H1 (cell line): ENCODE results near the gene DLST. TPM values are rescaled to one million over a fixed set of nuclear protein-coding genes. Genes with fewer than 3 reads are reported as not detected.

Experiments used
- CTCF ChIA-PET: fragments of 300-600 bp; sonication (Branson Sonifier 250); formaldehyde crosslinking; loops from one replicate; lab custom pipeline; 2021; ENCODE audit not compliant: partially characterized antibody; lab: Charles Lee
- POLR2A ChIA-PET: fragments of 300-600 bp; sonication (Branson Sonifier 250); formaldehyde crosslinking; loops from one replicate; lab custom pipeline; 2021; ENCODE audit warnings: inconsistent platforms; ENCODE audit not compliant: partially characterized antibody; lab: Charles Lee
- DNase-seq, 2 experiments: peaks; one replicate each; pipeline versions ENCODE4 v3.0.0 to v3.0.0-alpha.2; 2010 to 2022; ENCODE audit warnings: low spot score in 2 of 2, low read depth in 1 of 2, mixed read lengths in 1 of 2
- FAIRE-seq: peaks from 2 replicates; lab custom pipeline; 2011; peaks lifted over from hg19 to GRCh38; lab: Jason Lieb, UNC
- H2AFZ ChIP-seq: 2 replicates; pipeline ENCODE4 v1.8.1; 2012; ENCODE audit warnings: low read length, inconsistent platforms
- H2AK5ac ChIP-seq: 2 replicates; pipeline ENCODE4 v1.6.1; 2013; ENCODE audit warnings: low read depth, low read length
- H2BK120ac ChIP-seq: replicated peaks from 2 replicates; pipeline ENCODE3; 2013; ENCODE audit warnings: low read depth, low read length, inconsistent platforms
- H2BK12ac ChIP-seq: 2 replicates; pipeline ENCODE4 v1.6.1; 2013; ENCODE audit warnings: low read depth, low read length
- H2BK15ac ChIP-seq: 2 replicates; pipeline ENCODE4 v1.6.1; 2013; ENCODE audit warnings: low read length
- H2BK20ac ChIP-seq: 2 replicates; pipeline ENCODE4 v1.6.1; 2013; ENCODE audit warnings: low read length
- H2BK5ac ChIP-seq: 2 replicates; pipeline ENCODE4 v1.6.1; 2013; ENCODE audit warnings: low read depth, low read length
- H3K14ac ChIP-seq: 2 replicates; pipeline ENCODE4 v1.6.1; 2013; ENCODE audit warnings: inconsistent platforms; ENCODE audit not compliant: insufficient read length
- H3K18ac ChIP-seq: 2 replicates; pipeline ENCODE4 v1.6.1; 2013; ENCODE audit warnings: low read length; ENCODE audit errors: extremely low read depth
- H3K23ac ChIP-seq: 2 replicates; pipeline ENCODE4 v1.6.1; 2013; ENCODE audit warnings: inconsistent platforms; ENCODE audit not compliant: insufficient read length
- H3K23me2 ChIP-seq: 2 replicates; pipeline ENCODE4 v1.6.1; 2013; ENCODE audit warnings: low read depth, low read length
- H3K27ac ChIP-seq: 2 replicates; pipeline ENCODE4 v1.6.1; 2011; ENCODE audit warnings: low read depth, low read length, inconsistent platforms
- H3K27me3 ChIP-seq, 4 experiments: replicated peaks in 1 of 4; 1 replicate in 1 of 4; 2 replicates in 3 of 4; pipeline versions ENCODE4 v1.6.1 to v1.8.1; 2011 to 2013; ENCODE audit warnings: low read length in 3 of 4, mild to moderate bottlenecking in 3 of 4, inconsistent platforms in 2 of 4, mixed read lengths in 2 of 4, moderate library complexity in 1 of 4; ENCODE audit not compliant: control insufficient read depth in 3 of 4, insufficient read depth in 3 of 4; ENCODE audit errors: extremely low read depth in 1 of 4
- H3K36me3 ChIP-seq, 4 experiments: 2 replicates each; pipeline versions ENCODE4 v1.6.1 to v1.8.1; 2011 to 2013; ENCODE audit warnings: mild to moderate bottlenecking in 4 of 4, low read length in 3 of 4, moderate library complexity in 2 of 4, control low read depth in 1 of 4, inconsistent platforms in 1 of 4; ENCODE audit not compliant: insufficient read depth in 4 of 4, control insufficient read depth in 2 of 4
- H3K4ac ChIP-seq: replicated peaks from 2 replicates; pipeline ENCODE3; 2013; ENCODE audit warnings: low read length, low read depth, mixed read lengths, inconsistent platforms; ENCODE audit not compliant: insufficient read length
- H3K4me1 ChIP-seq, 4 experiments: replicated peaks in 1 of 4; 1 replicate in 1 of 4; 2 replicates in 3 of 4; pipeline versions ENCODE4 v1.6.1 to v1.8.1; 2011 to 2013; ENCODE audit warnings: low read length in 3 of 4, inconsistent platforms in 2 of 4, mixed read lengths in 1 of 4; ENCODE audit not compliant: insufficient read depth in 4 of 4, control insufficient read depth in 3 of 4
- H3K4me2 ChIP-seq, 2 experiments: 2 replicates each; pipeline versions ENCODE4 v1.6.1 to v1.8.1; 2011 to 2013; ENCODE audit warnings: low read depth in 2 of 2, low read length in 2 of 2, control low read depth in 1 of 2, inconsistent platforms in 1 of 2, mild to moderate bottlenecking in 1 of 2; ENCODE audit not compliant: insufficient read depth in 1 of 2
- H3K4me3 ChIP-seq, 4 experiments: fragments of 200-600, 300-600 bp in 1 of 4; sonication (generic), shearing (Covaris generic), sonication (Bioruptor Twin) in 1 of 4; 2 replicates each; pipeline versions ENCODE4 v1.5.1 to v1.8.1; 2011 to 2016; ENCODE audit warnings: low read length in 4 of 4, low read depth in 3 of 4, control low read depth in 2 of 4, inconsistent platforms in 2 of 4, mild to moderate bottlenecking in 2 of 4, mixed read lengths in 1 of 4, moderate library complexity in 1 of 4; ENCODE audit not compliant: insufficient read depth in 2 of 4; ENCODE audit errors: extremely low read depth in 1 of 4
- H3K56ac ChIP-seq: replicated peaks from 2 replicates; pipeline ENCODE3; 2013; ENCODE audit warnings: low read depth, mild to moderate bottlenecking, mixed read lengths, low read length, inconsistent platforms; ENCODE audit not compliant: insufficient read length
- H3K79me1 ChIP-seq: 2 replicates; pipeline ENCODE4 v1.6.1; 2013; ENCODE audit warnings: low read depth, low read length, control low read depth
- H3K79me2 ChIP-seq, 2 experiments: 2 replicates each; pipeline versions ENCODE4 v1.6.1 to v1.8.1; 2012 to 2013; ENCODE audit warnings: low read length in 2 of 2, mild to moderate bottlenecking in 2 of 2, inconsistent platforms in 1 of 2; ENCODE audit not compliant: insufficient read depth in 2 of 2, control insufficient read depth in 1 of 2
- H3K9ac ChIP-seq, 4 experiments: replicated peaks in 1 of 4; 1 replicate in 1 of 4; 2 replicates in 3 of 4; pipeline versions ENCODE4 v1.6.1 to v1.8.1; 2011 to 2013; ENCODE audit warnings: low read depth in 3 of 4, low read length in 3 of 4, control low read depth in 2 of 4, mild to moderate bottlenecking in 2 of 4, moderate library complexity in 2 of 4, inconsistent platforms in 1 of 4; ENCODE audit errors: extremely low read depth in 1 of 4
- H3K9me3 ChIP-seq, 2 experiments: 2 replicates each; pipeline versions ENCODE4 v1.6.1 to v1.8.1; 2012 to 2013; ENCODE audit warnings: mild to moderate bottlenecking in 2 of 2, moderate library complexity in 2 of 2, control low read depth in 1 of 2, inconsistent platforms in 1 of 2, low read depth in 1 of 2, low read length in 1 of 2, mixed read lengths in 1 of 2; ENCODE audit not compliant: insufficient read depth in 2 of 2
- H4K20me1 ChIP-seq, 2 experiments: replicated peaks in 1 of 2; 2 replicates each; pipeline versions ENCODE3 to v1.8.1; 2011 to 2013; ENCODE audit warnings: inconsistent platforms in 2 of 2, low read length in 2 of 2, mild to moderate bottlenecking in 1 of 2; ENCODE audit not compliant: insufficient read depth in 2 of 2, control insufficient read depth in 1 of 2
- H4K5ac ChIP-seq: 2 replicates; pipeline ENCODE4 v1.6.1; 2013; ENCODE audit warnings: low read length, low read depth, mixed read lengths, inconsistent platforms; ENCODE audit not compliant: insufficient read length
- H4K8ac ChIP-seq: 2 replicates; pipeline ENCODE4 v1.8.0; 2013; ENCODE audit warnings: mild to moderate bottlenecking, moderate library complexity, low read length, inconsistent platforms; ENCODE audit not compliant: insufficient read depth; ENCODE audit errors: extremely low read depth
- H4K91ac ChIP-seq: replicated peaks from 2 replicates; pipeline ENCODE3; 2013; ENCODE audit warnings: low read length, mixed read lengths, inconsistent platforms; ENCODE audit not compliant: insufficient read length
- ASH2L ChIP-seq: fragments of 200-600, 300-600 bp; sonication (generic); IDR thresholded peaks from one replicate; pipeline ENCODE4 v1.7.1; 2017; ENCODE audit warnings: low read length
- BACH1 ChIP-seq: IDR thresholded peaks from 2 replicates; pipeline ENCODE4 v1.6.1; 2012; ENCODE audit warnings: low read length, improper control_type of control experiment
- BRCA1 ChIP-seq: IDR thresholded peaks from 2 replicates; pipeline ENCODE4 v1.6.1; 2012; ENCODE audit warnings: low read depth, low read length, improper control_type of control experiment
- CHD1 ChIP-seq: IDR thresholded peaks from 2 replicates; pipeline ENCODE4 v1.6.1; 2012; ENCODE audit warnings: low read depth, low read length, improper control_type of control experiment
- EP300 ChIP-seq, 2 experiments: IDR thresholded peaks; 1 replicate in 1 of 2; 2 replicates in 1 of 2; pipeline ENCODE4 v1.6.1; 2011 to 2012; ENCODE audit warnings: low read depth in 2 of 2, low read length in 2 of 2, mild to moderate bottlenecking in 2 of 2, borderline replicate concordance in 1 of 2, inconsistent platforms in 1 of 2, moderate library complexity in 1 of 2
- EZH2 ChIP-seq: fragments of 200-600 bp; sonication (generic); IDR thresholded peaks from 2 replicates; pipeline ENCODE4 v1.7.1; 2012; ENCODE audit warnings: low read depth, mild to moderate bottlenecking, moderate library complexity, low read length, inconsistent platforms; ENCODE audit not compliant: severe bottlenecking
- GTF2F1 ChIP-seq: IDR thresholded peaks from 2 replicates; pipeline ENCODE4 v1.6.1; 2012; ENCODE audit warnings: low read depth, low read length, improper control_type of control experiment, borderline replicate concordance
- KDM1A ChIP-seq: fragments of 200-600, 300-600 bp; sonication (generic); IDR thresholded peaks from 2 replicates; pipeline ENCODE4 v1.7.1; 2016; ENCODE audit warnings: mild to moderate bottlenecking, low read length, borderline replicate concordance
- KDM4A ChIP-seq: IDR thresholded peaks from one replicate; pipeline ENCODE4 v1.7.1; 2012; ENCODE audit warnings: low read depth, mild to moderate bottlenecking, moderate library complexity, low read length, inconsistent platforms; ENCODE audit not compliant: severe bottlenecking
- KDM5A ChIP-seq: fragments of 200-600 bp; IDR thresholded peaks from 2 replicates; pipeline ENCODE4 v1.7.1; 2012; ENCODE audit warnings: mild to moderate bottlenecking, low read length, inconsistent platforms, mixed read lengths
- POLR2AphosphoS5 ChIP-seq: IDR thresholded peaks from 2 replicates; pipeline ENCODE4 v1.6.1; 2011; ENCODE audit warnings: low read depth, low read length
- RAD21 ChIP-seq, 2 experiments: IDR thresholded peaks in 1 of 2; conservative IDR thresholded peaks in 1 of 2; 2 replicates each; pipeline ENCODE4 v1.6.1; 2011; ENCODE audit warnings: low read depth in 2 of 2, low read length in 2 of 2, improper control_type of control experiment in 1 of 2, inconsistent platforms in 1 of 2, mild to moderate bottlenecking in 1 of 2, moderate library complexity in 1 of 2
- RFX5 ChIP-seq: IDR thresholded peaks from 2 replicates; pipeline ENCODE4 v1.6.1; 2011; ENCODE audit warnings: low read depth, low read length, improper control_type of control experiment, borderline replicate concordance
- SP2 ChIP-seq: IDR thresholded peaks from 2 replicates; pipeline ENCODE4 v1.6.1; 2012; ENCODE audit warnings: mild to moderate bottlenecking, low read length, inconsistent platforms
- TEAD4 ChIP-seq: IDR thresholded peaks from 2 replicates; pipeline ENCODE4 v1.6.1; 2012; ENCODE audit warnings: low read depth, low read length, inconsistent platforms, mixed read lengths
- WGBS, 2 experiments: shearing (Covaris generic) in 1 of 2; methylation state at CpG; one replicate each; pipeline versions ENCODE4 v1.1.6 to v1.1.7; 2013 to 2015; ENCODE audit warnings: low lambda C conversion rate in 2 of 2, mixed read lengths in 2 of 2, inconsistent platforms in 1 of 2, low coverage in 1 of 2, missing lambda C conversion rate in 1 of 2; ENCODE audit not compliant: insufficient replicate concordance in 2 of 2, insufficient coverage in 1 of 2, insufficient read length in 1 of 2; ENCODE audit errors: extremely low coverage in 1 of 2, missing lambda C conversion rate in 1 of 2; 5-methylcytosine and 5-hydroxymethylcytosine counted together
- polyA plus RNA-seq, 7 experiments: library from polyadenylated mRNA; depleted of rRNA in 3 of 7; stranded (reverse) in 5 of 7; unstranded in 2 of 7; fragments of >200 nt in 5 of 7; fragments of 200-250 nt in 2 of 7; gene quantifications; 1 replicate in 5 of 7; 2 replicates in 1 of 7; 4 replicates in 1 of 7; pipeline versions ENCODE4 v1.2.1 to v1.2.3, GENCODE V29; 2011 to 2013; ENCODE audit warnings: missing spikeins in 2 of 7, mixed read lengths in 2 of 7
- total RNA-seq: library from RNA; stranded (reverse); fragmentation: NEBNext Ultra II Directional; extraction: Animal tissue kit (Norgen Biotek cat#: 25700); gene quantifications from 2 replicates; pipeline ENCODE4 v1.2.1, GENCODE V29; 2021

Gene DLST
- total and polyA plus RNA-seq, 2 of the 8 experiments (the other 6 are each of a cell fraction or from before 2014, with no cell fraction given), result 96.5 to 117 TPM

DNA sequence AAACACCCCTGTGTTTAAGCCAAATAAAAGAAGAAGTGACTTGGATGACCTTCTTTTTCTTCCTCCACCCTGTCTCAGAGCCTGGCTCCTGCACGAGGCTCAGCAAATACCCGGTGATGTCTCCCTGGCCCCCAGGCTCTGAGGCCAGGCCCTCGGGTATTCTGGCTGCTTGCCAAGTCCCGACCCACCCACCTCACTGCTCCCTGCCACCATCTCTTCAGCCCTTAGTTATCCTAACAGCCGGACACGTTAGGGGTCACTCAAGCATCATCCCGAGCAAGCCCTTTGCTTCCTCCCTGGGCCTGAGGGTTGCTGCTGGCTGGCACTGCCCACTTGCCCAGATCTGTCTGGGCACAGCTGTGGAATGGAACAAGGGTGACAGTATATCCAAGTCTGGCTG, 34.1 kb downstream of the DLST start:
- Histone ChIP-seq H3K23ac (no peak overlapping the region), H3K27me3 (no peaks in the 10 kb centered on the region), H3K36me3 (peaks cover 0 to 3% (median 0%) of the 10 kb centered on the region in 4 experiments; a peak in 3 of 8 replicates), H3K79me2 (no peaks in the 10 kb centered on the region), H2AK5ac (no peak overlapping the region), H2BK20ac (no peak overlapping the region), H4K20me1 (no peaks in the 10 kb centered on the region), H3K14ac (no peak overlapping the region), H4K5ac (no peak overlapping the region), H2BK15ac (no peak overlapping the region), H2BK5ac (no peak overlapping the region; the same call in 1 of the 2 replicates), H3K23me2 (no peaks in the 10 kb centered on the region), H3K9me3 (no peaks in the 10 kb centered on the region), H3K9ac (no peak overlapping the region), H3K4ac (no peak overlapping the region), H2BK120ac (no peak overlapping the region), H4K8ac (no peak overlapping the region), H3K27ac (no peak overlapping the region), H3K4me1 (no peaks in the 10 kb centered on the region; a peak in 1 of 7 replicates), H4K91ac (no peak overlapping the region), H3K18ac (no peak overlapping the region), H2AFZ (no peak overlapping the region), H3K4me3 (no peak overlapping the region), H3K79me1 (no peaks in the 10 kb centered on the region), H3K4me2 (no peak overlapping the region), H2BK12ac (no peak overlapping the region), H3K56ac (no peak overlapping the region)
- CTCF ChIA-PET, result interaction anchor here (1.1 to 2.8 kb wide), 3 partner anchors 10 to 173 kb away, joined by 5 to 16 read pairs (median 7); no protein-coding TSS in a partner anchor
- no peak for TF ChIP-seq POLR2AphosphoS5
- TF ChIP-seq KDM1A, result no peak
- TF ChIP-seq CHD1, result no peak
- TF ChIP-seq SP2, result no peak
- no peak for TF ChIP-seq GTF2F1
- no peak for TF ChIP-seq TEAD4
- TF ChIP-seq KDM4A, result no peak
- no peak for TF ChIP-seq EP300 (IDR thresholded peaks at IDR 0.05; ENCODE audit: borderline replicate concordance in 1 of 2, low read depth in 2 of 2, low read length in 2 of 2)
- no peak for TF ChIP-seq ASH2L
- TF ChIP-seq EZH2, result no peak
- no peak for TF ChIP-seq BACH1
- no peak for TF ChIP-seq KDM5A
- TF ChIP-seq RFX5, result no peak
- no peak for TF ChIP-seq BRCA1
- TF ChIP-seq RAD21 (IDR thresholded peaks at IDR 0.05 in 1 of 2, conservative IDR thresholded peaks at IDR 0.05 in 1 of 2; ENCODE audit: low read depth in 2 of 2, low read length in 2 of 2), result no peak
- no peak for DNase-seq
- WGBS, 2 experiments, result 78% methylated on average over 7 of the region's 7 CpGs; no CpG with 5 or more reads in 1 of the 2 experiments
- POLR2A ChIA-PET, result interaction anchor here (2.7 kb wide), 1 partner anchor 10 kb away, joined by 11 read pairs; no protein-coding TSS in a partner anchor
- FAIRE-seq, result no peak
